Chondrocyte (in vitro differentiated cells): Measurements from ENCODE around the gene P3H3. TPM values are rescaled to one million over a fixed set of nuclear protein-coding genes. Genes with fewer than 3 reads are reported as not detected.

Source experiments
- DNase-seq: peaks from one replicate; pipeline ENCODE4 v3.0.0; 2021; ENCODE audit warnings: mixed read lengths, low spot score
- H3K27ac Mint-ChIP-seq: one replicate; pipeline ENCODE4 v1.8.0; 2021; ENCODE audit warnings: mild to moderate bottlenecking, moderate library complexity, mixed read lengths; ENCODE audit not compliant: unreplicated experiment
- H3K27me3 Mint-ChIP-seq: 2 replicates; pipeline ENCODE4 v1.8.0; 2021; ENCODE audit warnings: low read depth, mixed read lengths
- H3K36me3 Mint-ChIP-seq: 2 replicates; pipeline ENCODE4 v1.8.0; 2021; ENCODE audit warnings: low read depth, mixed read lengths
- H3K4me1 Mint-ChIP-seq: 2 replicates; pipeline ENCODE4 v1.8.0; 2021; ENCODE audit warnings: low read depth, mild to moderate bottlenecking, mixed read lengths
- H3K4me3 Mint-ChIP-seq: one replicate; pipeline ENCODE4 v1.8.0; 2021; ENCODE audit warnings: mild to moderate bottlenecking, moderate library complexity, mixed read lengths; ENCODE audit not compliant: unreplicated experiment
- H3K9me3 Mint-ChIP-seq: 2 replicates; pipeline ENCODE4 v1.8.0; 2021; ENCODE audit warnings: low read depth, mixed read lengths
- total RNA-seq: library from RNA; stranded (reverse); gene quantifications from 3 replicates; pipeline ENCODE4 v1.2.1, GENCODE V29; 2021
- TF ChIP-seq, protein P1 (sequence below): fragments of 200-600 bp; sonication (generic); IDR thresholded peaks from 2 replicates; pipeline ENCODE4 v1.5.0; 2021; ENCODE audit warnings: antibody characterized with exemption, mild to moderate bottlenecking, moderate library complexity

P3H3 gene
- total RNA-seq, 1 donor from 2014 or later: 114 TPM

DNA sequence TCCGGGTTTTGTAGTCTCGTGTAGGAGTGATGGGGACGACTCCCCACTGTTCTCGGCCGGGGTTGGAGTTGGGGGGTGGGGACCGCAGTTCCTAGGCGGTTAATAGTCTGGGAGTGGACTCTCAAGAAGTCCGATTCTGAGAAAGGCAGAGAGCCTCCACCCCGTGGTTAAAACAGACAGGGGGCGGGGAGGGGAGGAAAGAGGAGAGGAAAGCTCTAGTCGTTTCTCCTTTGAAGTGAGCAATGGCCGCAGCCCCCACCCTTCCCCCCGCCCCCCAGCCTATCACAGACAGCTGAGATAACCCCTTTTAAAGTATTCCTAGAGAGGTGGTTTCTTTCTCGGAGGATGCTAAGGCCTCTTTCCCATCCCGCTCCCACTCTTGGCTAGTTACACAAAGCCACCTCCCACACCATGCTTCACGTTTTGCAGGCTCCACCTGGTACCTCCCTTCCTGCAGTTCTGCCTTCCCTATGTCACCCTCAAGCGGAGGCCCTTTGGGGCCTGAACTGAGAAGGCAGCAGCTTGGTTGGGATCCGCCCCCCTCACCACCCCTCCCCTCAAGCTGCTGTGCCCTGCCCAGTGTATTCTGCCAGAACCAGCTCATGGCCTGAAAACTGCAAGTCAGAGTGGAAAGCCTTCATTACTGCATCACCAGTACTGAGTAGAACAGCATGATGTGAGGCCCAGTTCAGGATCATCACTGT, 24.6 kb downstream of the P3H3 start:
- peaks cover 37% of the 10 kb centered on the region for H3K4me1 Mint-ChIP-seq
- TF ChIP-seq, protein P1, sequence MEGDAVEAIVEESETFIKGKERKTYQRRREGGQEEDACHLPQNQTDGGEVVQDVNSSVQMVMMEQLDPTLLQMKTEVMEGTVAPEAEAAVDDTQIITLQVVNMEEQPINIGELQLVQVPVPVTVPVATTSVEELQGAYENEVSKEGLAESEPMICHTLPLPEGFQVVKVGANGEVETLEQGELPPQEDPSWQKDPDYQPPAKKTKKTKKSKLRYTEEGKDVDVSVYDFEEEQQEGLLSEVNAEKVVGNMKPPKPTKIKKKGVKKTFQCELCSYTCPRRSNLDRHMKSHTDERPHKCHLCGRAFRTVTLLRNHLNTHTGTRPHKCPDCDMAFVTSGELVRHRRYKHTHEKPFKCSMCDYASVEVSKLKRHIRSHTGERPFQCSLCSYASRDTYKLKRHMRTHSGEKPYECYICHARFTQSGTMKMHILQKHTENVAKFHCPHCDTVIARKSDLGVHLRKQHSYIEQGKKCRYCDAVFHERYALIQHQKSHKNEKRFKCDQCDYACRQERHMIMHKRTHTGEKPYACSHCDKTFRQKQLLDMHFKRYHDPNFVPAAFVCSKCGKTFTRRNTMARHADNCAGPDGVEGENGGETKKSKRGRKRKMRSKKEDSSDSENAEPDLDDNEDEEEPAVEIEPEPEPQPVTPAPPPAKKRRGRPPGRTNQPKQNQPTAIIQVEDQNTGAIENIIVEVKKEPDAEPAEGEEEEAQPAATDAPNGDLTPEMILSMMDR: no peak
- H3K36me3 Mint-ChIP-seq: peaks cover 21% of the 10 kb centered on the region
- H3K27ac Mint-ChIP-seq: peak overlapping the region; percentile 99
- no peaks in the 10 kb centered on the region for H3K27me3 Mint-ChIP-seq
- no peak for DNase-seq
- no peaks in the 10 kb centered on the region for H3K9me3 Mint-ChIP-seq
- peak overlapping the region; percentile 94 for H3K4me3 Mint-ChIP-seq

DNA sequence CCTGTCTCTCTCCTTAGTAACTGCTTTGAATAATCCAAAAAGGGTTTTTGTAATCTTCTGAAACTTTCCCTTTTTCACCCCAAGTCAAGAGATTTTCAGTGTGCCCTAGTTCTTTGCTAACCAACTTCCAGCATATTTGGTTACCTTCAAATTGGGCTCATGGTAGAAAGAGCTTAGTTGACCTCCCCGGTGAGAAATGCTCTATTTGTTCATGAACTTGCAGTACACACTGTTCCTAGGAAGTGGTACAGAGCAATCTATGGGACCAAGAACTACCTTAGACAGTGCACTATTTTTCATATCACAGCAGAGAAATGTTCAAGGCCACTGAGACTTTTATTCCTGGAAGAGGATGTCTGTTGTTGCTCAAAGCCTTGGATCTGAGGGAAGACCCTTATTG, 25.4 kb downstream of the P3H3 start:
- no peaks in the 10 kb centered on the region for H3K9me3 Mint-ChIP-seq
- TF ChIP-seq, protein P1: no peak
- H3K27ac Mint-ChIP-seq: peak overlapping the region; percentile 99
- H3K4me1 Mint-ChIP-seq: peaks cover 37% of the 10 kb centered on the region
- peak overlapping the region; percentile 94 for H3K4me3 Mint-ChIP-seq
- DNase-seq: no peak
- H3K27me3 Mint-ChIP-seq: no peaks in the 10 kb centered on the region
- peaks cover 25% of the 10 kb centered on the region for H3K36me3 Mint-ChIP-seq

DNA sequence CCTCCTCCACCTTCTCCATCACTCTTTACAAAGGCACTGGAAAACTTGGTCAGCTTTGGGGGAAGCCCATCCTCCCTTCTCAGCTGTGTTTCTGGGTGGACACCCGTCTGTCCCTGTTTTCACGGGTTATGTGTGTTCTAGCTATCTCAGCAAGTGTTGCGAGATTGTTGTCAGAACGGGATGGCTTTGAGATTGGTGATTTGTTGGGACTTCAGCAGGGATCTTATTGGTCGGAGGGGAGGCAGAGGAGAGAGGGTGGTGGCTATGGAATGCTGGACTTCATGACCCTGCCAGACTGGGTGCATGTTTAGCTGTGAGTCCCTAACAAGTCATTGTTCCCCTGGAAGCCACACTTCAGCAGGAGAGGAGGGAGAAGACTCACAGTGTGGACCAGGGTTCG, 25.8 kb downstream of the P3H3 start:
- DNase-seq: no peak
- Mint-ChIP-seq H3K4me1 (peaks cover 37% of the 10 kb centered on the region), H3K27ac (peak overlapping the region; percentile 99), H3K4me3 (no peak overlapping the region), H3K9me3 (no peaks in the 10 kb centered on the region), H3K27me3 (no peaks in the 10 kb centered on the region), H3K36me3 (peaks cover 25% of the 10 kb centered on the region)
- TF ChIP-seq, protein P1: no peak

DNA sequence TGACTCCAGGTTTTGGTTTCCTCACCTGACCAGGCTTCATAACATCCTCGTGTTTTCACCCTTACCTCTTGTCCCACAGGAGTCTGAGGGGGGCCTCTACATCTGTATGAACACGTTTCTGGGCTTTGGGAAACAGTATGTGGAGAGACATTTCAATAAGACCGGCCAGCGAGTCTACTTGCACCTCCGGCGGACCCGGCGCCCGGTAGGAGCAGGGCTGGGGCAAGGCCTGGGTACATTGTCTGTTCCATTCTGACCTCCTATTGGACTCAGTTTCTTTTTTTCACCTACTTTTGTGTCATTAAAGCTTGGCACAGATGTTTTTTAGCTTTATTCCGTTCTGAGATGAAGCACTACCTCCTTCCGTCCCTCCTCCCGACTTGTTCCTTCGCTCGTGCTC, 27.1 kb downstream of the P3H3 start:
- H3K27ac Mint-ChIP-seq: no peak overlapping the region
- H3K4me3 Mint-ChIP-seq: no peak overlapping the region
- TF ChIP-seq, protein P1: no peak

DNA sequence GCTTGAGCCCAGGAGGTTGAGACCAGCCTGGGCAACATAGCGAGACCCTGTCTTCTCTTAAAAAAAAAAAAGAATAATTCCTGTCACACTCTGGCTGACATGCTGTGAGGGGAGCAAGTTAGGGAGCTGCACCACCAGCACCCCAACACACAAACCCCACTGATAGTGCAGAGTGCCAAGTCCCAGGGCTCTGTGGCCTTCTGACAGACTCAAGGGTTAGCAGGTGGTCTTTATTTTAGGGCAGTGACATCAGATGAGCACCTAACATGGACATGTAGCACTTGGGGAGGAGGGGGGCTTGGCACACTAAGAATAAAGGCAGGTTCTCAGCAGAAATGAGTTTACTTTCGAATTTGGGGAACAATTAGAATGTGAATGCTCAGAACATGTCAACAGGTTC, 30.6 kb downstream of the P3H3 start:
- no peak overlapping the region for H3K4me3 Mint-ChIP-seq
- H3K27ac Mint-ChIP-seq: no peak overlapping the region
- peaks cover 10% of the 10 kb centered on the region for H3K4me1 Mint-ChIP-seq
- H3K27me3 Mint-ChIP-seq: no peaks in the 10 kb centered on the region
- DNase-seq: no peak
- peaks cover 46% of the 10 kb centered on the region for H3K36me3 Mint-ChIP-seq
- no peaks in the 10 kb centered on the region for H3K9me3 Mint-ChIP-seq
- TF ChIP-seq, protein P1: no peak

More for the DNA sequence above, 27.1 kb downstream of the P3H3 start:
- H3K36me3 Mint-ChIP-seq: peaks cover 25% of the 10 kb centered on the region
- DNase-seq: no peak
- H3K4me1 Mint-ChIP-seq: peaks cover 29% of the 10 kb centered on the region
- no peaks in the 10 kb centered on the region for H3K27me3 Mint-ChIP-seq
- H3K9me3 Mint-ChIP-seq: no peaks in the 10 kb centered on the region
